Myocyte (in vitro differentiated cells): ENCODE results near the gene PPM1G. TPM values are rescaled to one million over a fixed set of nuclear protein-coding genes. Genes with fewer than 3 reads are reported as not detected.
"Not testable (repeated sequence)": the region's sequence is repeated elsewhere in the genome, so short reads cannot be mapped to it uniquely, and the experiment has no call there.

ENCODE experiments used
- DNase-seq: peaks from one replicate; pipeline ENCODE4 v3.0.0-alpha.2; 2012; ENCODE audit warnings: low read depth
- total RNA-seq: library from RNA; depleted of rRNA; stranded (reverse); fragments of >200 nt; gene quantifications from 2 replicates; pipeline ENCODE4 v1.2.3, GENCODE V29; 2014

The PPM1G gene
- total RNA-seq, 1 donor from 2014 or later, result 72.4 TPM

DNA sequence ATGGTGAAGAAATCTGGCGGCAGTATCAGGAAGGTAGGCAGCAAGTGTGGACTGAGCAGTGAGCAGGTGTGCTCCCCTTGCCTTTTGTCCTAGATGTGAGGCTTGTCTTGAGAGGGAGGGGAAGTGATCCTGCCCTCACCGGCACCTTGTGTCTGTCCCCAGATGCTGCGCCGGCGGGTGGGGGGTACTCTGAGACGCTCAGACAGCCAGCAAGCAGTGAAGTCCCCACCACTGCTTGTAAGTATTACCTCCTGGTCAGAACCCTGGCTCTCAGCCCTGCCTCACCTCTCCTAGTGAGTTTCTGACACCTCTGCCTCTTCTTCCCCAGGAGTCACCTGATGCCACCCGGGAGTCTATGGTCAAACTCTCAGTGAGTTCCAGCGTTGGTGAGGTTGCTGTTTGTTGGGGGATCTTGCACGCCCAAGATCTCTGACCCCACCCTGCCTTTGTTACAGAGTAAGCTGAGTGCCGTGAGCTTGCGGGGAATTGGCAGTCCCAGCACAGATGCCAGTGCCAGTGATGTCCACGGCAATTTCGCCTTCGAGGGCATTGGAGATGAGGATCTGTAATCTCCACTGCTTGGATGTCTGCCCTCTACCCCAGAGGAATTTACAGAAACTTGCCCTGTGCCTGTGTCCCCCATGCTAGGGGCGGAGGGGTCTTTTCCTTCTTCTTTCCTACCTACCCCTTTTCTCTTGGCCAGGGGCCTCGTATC lies 33.1 kb downstream of the PPM1G start:
- no peak for DNase-seq

GRCh38 chr2:27375513-27376099 lies 33.8 kb downstream of the PPM1G start:
- DNase-seq, result no peak

DNA sequence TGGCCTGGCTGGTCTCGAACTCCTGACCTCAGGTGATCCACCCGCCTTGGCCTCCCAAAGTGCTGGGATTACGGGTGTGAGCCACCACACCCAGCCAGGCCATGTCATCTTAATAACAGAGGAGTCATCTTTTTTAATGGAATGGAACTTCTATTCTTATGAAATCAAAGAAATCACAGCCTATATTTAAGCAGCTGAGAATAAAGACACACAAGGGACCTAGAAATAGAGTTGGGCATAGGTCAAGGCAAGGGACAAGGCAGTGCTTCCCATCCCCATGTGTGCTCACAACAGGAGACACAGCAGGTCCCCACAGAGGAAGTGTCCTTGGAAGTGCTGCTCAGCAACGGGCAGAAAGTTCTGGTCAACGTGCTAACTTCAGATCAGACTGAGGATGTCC lies 35.8 kb downstream of the PPM1G start:
- DNase-seq, result no peak

GRCh38 chr2:27372937-27373336 lies 36.5 kb downstream of the PPM1G start:
- no peak for DNase-seq

DNA sequence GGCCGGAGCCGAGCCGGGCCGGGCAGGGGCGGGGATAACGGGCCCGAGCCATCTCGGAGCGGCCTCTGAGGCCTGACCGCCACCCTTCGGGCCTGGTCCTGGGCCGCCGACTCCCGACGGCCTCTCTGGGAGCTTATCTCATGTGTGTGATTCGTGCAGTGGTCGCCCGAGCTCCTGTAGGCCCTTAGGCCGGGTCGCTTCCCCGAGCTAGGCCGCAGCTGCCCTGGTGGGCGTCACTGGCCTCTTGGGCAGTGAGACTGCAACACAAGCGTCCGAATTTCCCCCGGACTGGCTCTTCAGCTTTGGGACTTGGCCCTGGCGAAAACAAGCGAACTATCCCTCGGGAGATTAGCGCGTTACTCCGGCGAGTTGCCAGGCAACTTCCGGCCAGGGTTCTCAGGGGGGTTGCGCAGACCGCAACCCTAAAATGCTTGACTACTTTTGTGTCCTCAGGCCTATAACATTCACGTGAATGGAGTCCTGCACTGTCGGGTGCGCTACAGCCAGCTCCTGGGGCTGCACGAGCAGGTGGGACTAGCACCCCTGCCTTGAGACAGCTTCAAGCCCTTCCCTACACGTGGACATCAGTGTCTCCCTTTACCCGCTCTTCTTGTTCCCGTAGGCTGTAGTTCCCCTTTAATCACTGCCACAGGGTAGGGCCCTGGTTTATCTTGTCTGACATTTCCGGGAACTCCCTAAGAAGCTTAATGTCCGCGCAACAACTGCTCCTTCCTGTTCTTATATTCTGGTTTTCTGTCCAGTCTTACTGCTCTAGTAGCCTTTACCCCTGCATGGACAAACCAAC lies 38.4 kb downstream of the PPM1G start:
- peak; percentile 54 for DNase-seq

DNA sequence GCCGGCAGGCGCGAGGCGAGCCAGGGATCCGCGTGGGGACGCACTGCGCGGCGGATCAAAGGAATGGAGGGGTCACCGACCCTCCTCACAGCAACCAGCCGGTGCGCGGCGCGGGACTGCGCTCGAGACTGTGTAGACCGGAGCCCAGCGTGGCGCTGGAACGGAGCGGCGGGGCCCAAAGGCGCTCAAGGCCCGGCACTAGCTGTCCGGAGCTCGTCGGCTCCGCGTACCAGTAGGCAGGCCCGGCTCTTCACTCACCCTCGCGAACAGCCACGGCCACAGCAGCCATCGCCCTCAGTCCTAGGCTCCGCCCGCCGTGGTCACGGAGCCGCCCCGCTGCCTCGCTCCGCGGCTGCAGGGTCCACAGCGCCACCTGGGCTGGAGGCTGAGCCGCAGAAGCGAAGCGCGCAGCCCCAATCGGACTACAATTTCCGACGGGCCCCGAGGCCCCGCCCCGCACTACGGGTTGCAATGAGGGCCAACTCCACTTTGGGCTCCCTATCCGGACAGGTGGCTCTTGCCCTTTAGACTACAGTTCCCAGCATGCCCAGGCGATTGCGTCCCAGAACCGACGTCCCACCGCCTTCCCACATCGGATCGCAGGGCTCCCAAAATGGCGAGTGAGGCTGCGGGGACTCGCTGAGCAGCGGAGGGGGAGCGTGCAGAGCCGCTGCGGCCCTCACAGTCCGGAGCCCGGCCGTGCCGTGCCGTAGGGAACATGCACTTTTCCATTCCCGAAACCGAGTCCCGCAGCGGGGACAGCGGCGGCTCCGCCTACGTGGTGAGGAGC lies 39.2 kb downstream of the PPM1G start, which contains the start of the genes EIF2B4 and SNX17:
Gene EIF2B4 (minus strand): TSS at position 313 of the 790 bp plus-strand sequence. CDS start 24 bp downstream, at position 289.
Gene SNX17 (plus strand): TSS at position 591 of the 790 bp plus-strand sequence. CDS start 128 bp downstream, at position 719.
- DNase-seq, result peak; percentile 100

GRCh38 chr2:27369471-27370025 lies 39.8 kb downstream of the PPM1G start:
- no peak for DNase-seq

DNA sequence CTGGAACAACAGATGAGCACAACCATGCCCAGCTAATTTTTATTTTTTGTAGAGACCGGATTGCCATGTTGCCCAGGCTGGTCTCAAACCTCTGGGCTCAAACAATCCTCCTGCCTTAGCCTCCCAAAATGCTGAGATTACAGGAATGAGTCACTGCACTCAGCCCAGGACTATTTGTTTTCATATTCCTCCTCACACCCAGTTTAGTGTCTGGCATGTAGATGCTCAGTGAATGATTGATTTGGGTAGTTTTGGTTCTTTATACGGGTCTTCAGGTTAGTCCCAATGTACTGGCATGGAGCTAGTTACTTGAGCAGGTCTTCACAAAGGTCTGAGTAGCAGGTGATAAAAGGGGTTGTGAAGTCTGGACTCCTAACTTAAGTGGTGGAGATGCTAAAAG lies 45.5 kb downstream of the PPM1G start:
- no peak for DNase-seq

- no peak for DNase-seq
Measured at GRCh38 chr2:27362678-27363420, 46.5 kb downstream of the PPM1G start.

DNA sequence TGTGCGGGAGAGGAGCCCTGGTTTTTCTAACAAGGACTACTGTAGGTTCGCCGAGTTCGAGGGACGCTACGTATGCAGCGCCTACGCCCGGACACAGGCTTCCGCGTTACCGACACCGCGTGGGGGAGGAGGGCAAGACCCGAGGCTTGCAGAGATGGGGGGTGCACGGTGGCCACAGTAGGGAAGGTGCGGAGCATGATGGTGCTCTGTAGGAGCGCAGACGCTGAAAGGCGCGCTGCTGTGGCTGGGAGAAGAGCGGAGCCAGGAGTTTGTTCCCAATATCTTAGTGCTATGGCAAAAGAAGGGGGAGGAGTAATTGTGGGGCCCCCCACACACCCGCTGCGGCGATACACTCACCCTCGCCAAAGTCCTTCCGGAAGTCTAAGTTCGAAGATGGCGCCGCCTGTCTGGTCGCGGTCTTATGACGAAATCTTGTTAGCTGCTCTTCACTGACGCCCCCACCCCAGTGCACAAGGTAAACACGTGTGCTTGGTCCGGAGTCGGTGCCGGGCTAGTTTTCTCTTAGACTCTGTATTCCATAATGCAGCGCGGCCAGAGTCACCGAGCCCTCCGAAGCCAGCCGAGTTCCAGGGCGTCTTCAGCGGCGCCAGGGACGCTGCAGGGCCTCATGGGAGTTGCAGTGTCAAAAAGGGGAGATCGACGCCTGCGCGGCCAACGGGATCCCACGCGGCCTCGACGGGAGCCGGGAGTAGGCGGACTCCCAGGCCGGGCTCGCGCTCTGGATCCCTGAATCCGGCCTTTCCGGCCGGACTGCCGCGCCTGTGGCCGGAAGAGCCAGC lies 52.8 kb downstream of the PPM1G start, which contains the start of gene GTF3C2:
Gene GTF3C2 (minus strand): TSS at position 383 of the 800 bp plus-strand sequence. CDS start 13,210 bp downstream, outside the sequence.
- peak; percentile 97 for DNase-seq

DNA sequence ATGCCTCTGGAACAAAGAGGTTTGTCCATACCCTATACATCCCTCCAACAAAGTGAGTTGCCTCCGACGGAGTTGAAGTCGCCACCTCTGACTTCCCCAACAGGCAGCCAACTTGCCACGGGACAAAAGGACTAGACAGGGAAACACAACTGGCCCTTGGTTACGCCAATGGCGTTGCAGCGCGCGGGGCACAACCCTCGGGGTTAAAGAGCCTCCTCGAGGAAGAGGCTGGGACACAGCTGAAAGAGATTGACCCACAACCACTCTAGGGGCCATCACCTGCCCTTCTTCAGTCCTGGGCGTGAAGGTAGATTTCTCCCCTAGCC lies 53.4 kb downstream of the PPM1G start:
- peak; percentile 60 for DNase-seq

GRCh38 chr2:27354597-27354927 lies 54.8 kb downstream of the PPM1G start:
- no peak for DNase-seq

GRCh38 chr2:27353762-27354596 lies 55.4 kb downstream of the PPM1G start:
- DNase-seq, result peak; percentile 56

GRCh38 chr2:27353386-27353761 lies 56.0 kb downstream of the PPM1G start:
- not testable (repeated sequence) for DNase-seq

GRCh38 chr2:27351802-27352598 lies 57.4 kb downstream of the PPM1G start:
- DNase-seq, result no peak

- no peak for DNase-seq
Measured at GRCh38 chr2:27350106-27350693, 59.2 kb downstream of the PPM1G start.

DNA sequence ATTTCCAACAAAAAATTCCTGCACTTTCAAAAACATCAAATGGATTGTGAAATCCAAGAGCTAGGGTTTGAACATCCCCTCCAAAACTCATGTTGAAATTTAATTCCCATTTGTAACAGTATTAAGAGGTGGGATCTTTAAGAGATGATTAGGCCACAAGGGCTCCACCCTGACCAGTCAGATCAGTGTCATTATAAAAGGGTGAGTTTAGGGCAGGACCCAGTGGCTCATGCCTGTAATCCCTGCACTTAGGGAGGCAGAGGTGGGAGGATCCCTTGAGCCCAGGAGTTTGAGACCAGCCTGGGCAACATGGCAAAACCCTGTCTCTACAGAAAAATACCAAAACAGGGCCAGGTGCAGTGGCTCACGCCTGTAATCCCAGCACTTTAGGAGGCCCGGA lies 61.8 kb downstream of the PPM1G start:
- no peak for DNase-seq
